Measurements from ENCODE around the gene ELAC1.
A peak's percentile ranks its signal among the peaks of the same experiment; 100 is the strongest.

ELAC1 gene

DNA sequence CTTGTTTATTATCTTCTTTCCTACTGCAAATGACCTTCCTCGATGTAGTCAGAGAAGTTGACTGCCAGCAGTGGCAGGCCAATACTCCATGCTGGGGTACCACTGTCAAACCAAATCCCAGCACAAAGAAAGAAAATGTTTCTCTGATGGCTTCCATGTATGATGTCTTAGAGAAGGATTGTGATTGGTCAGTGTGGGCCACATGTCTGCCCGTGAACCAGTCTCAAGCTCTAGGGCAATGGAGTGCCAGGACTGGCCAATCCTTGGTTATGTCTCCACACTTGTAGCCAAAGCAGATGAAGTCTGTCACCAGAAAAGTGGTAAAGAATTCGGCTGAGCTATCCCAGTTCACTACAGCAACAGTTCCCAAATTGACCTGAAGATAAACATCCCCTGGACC is 44.6 kb downstream of the ELAC1 start:
- H3K36me3 ChIP-seq (replicated peaks) = no peaks in the 10 kb centered on the region
- no peak overlapping the region for H3K4me3 ChIP-seq
- no peaks in the 10 kb centered on the region for H3K9me3 ChIP-seq
- peaks cover 9% of the 10 kb centered on the region for H3K4me1 ChIP-seq
- no peaks in the 10 kb centered on the region for H3K27me3 ChIP-seq (ENCODE audit: low read depth)
- in situ Hi-C loops (cut with MboI; ENCODE audit: low sequenced_read_pairs) = no loop called here
- DNase-seq (ENCODE audit: low spot score in 2 of 2) = no peak

- Histone ChIP-seq H3K4me3 (no peak overlapping the region), H3K36me3 (replicated peaks) (no peaks in the 10 kb centered on the region), H3K9me3 (no peaks in the 10 kb centered on the region), H3K27me3 (ENCODE audit: low read depth) (no peaks in the 10 kb centered on the region), H3K4me1 (peaks cover 10% of the 10 kb centered on the region)
- DNase-seq (ENCODE audit: low spot score in 2 of 2) = no peak
- in situ Hi-C loops (cut with MboI; ENCODE audit: low sequenced_read_pairs) = no loop called here
Observed at GRCh38 chr18:51013259-51013658, 45.4 kb downstream of the ELAC1 start.

DNA sequence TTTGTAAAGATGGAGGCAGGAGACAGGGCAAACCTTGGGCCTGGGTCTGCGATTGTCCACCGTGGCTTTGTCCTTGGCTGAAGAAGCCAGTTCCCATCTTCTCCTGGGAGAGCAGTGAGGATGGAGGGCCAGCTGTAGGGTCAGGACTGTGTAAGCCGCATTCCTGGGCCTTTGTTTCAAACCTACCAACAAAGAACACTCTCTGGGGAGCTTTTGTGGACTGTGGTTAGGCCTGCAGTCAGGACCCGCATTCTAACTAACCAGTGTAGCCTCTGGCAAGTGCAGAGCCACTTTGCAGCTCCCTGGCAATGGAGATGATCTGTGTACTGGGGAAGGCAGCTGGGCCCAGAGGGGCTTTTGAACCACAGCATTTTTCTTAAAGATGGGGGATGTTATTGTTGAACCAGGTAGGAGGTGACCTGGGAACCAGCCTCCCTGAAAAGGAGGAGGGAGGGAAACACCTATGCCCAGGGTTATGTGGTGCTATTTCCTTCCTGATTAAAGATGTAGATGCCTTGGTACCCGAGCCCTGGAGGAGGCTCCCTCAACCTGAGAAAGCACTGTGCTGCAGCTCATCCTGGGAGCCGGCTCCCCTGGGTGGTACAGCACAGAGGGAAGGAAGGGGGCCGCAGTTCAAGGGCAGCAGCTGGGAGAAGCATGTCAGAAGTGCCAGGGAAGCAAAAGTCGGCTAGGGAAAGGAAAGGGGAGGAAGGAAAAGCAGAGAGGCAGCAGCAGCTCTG is 49.5 kb downstream of the ELAC1 start:
- in situ Hi-C loops (cut with MboI; ENCODE audit: low sequenced_read_pairs) = no loop called here
- H3K36me3 ChIP-seq (replicated peaks) = no peaks in the 10 kb centered on the region
- H3K4me3 ChIP-seq = no peak overlapping the region
- peak; percentile 36 to 66 for DNase-seq (ENCODE audit: low spot score in 2 of 2)
- no peaks in the 10 kb centered on the region for H3K27me3 ChIP-seq (ENCODE audit: low read depth)
- H3K4me1 ChIP-seq = peaks cover 6% of the 10 kb centered on the region; the same call in 1 of the 2 replicates
- H3K9me3 ChIP-seq = no peaks in the 10 kb centered on the region

GRCh38 chr18:51020536-51020935 is 52.7 kb downstream of the ELAC1 start:
- Histone ChIP-seq H3K36me3 (replicated peaks) (no peaks in the 10 kb centered on the region), H3K4me3 (no peak overlapping the region), H3K4me1 (peaks cover 6% of the 10 kb centered on the region; the same call in 1 of the 2 replicates), H3K27me3 (ENCODE audit: low read depth) (no peaks in the 10 kb centered on the region), H3K9me3 (no peaks in the 10 kb centered on the region)
- DNase-seq (ENCODE audit: low spot score in 2 of 2) = no peak
- in situ Hi-C loops (cut with MboI; ENCODE audit: low sequenced_read_pairs) = no loop called here

GRCh38 chr18:51021226-51021965 is 53.6 kb downstream of the ELAC1 start:
- Histone ChIP-seq H3K4me3 (no peak overlapping the region), H3K27me3 (ENCODE audit: low read depth) (no peaks in the 10 kb centered on the region), H3K36me3 (replicated peaks) (no peaks in the 10 kb centered on the region), H3K9me3 (no peaks in the 10 kb centered on the region), H3K4me1 (peaks cover 6% of the 10 kb centered on the region; the same call in 1 of the 2 replicates)
- DNase-seq (ENCODE audit: low spot score in 2 of 2) = no peak
- in situ Hi-C loops (cut with MboI; ENCODE audit: low sequenced_read_pairs) = no loop called here

GRCh38 chr18:51025512-51025911 is 57.7 kb downstream of the ELAC1 start:
- H3K4me3 ChIP-seq = no peak overlapping the region
- H3K9me3 ChIP-seq = no peaks in the 10 kb centered on the region
- no peak for DNase-seq (ENCODE audit: low spot score in 2 of 2)
- no peaks in the 10 kb centered on the region for H3K36me3 ChIP-seq (replicated peaks)
- H3K4me1 ChIP-seq = peaks cover 13% of the 10 kb centered on the region
- H3K27me3 ChIP-seq (ENCODE audit: low read depth) = no peaks in the 10 kb centered on the region
- in situ Hi-C loops (cut with MboI; ENCODE audit: low sequenced_read_pairs) = no loop called here

GRCh38 chr18:51028201-51028805 is 60.5 kb downstream of the ELAC1 start:
- DNase-seq (ENCODE audit: low spot score in 2 of 2) = peak in 1 of 2 experiments; percentile 29
- H3K4me3 ChIP-seq = no peak overlapping the region
- peaks cover 25% of the 10 kb centered on the region for H3K4me1 ChIP-seq
- in situ Hi-C loops (cut with MboI; ENCODE audit: low sequenced_read_pairs) = no loop called here
- no peaks in the 10 kb centered on the region for H3K9me3 ChIP-seq
- no peaks in the 10 kb centered on the region for H3K36me3 ChIP-seq (replicated peaks)
- no peaks in the 10 kb centered on the region for H3K27me3 ChIP-seq (ENCODE audit: low read depth)

- H3K9me3 ChIP-seq = no peaks in the 10 kb centered on the region
- H3K4me3 ChIP-seq = peak overlapping the region; percentile 69
- H3K27me3 ChIP-seq (ENCODE audit: low read depth) = no peaks in the 10 kb centered on the region
- DNase-seq (ENCODE audit: low spot score in 2 of 2) = no peak
- peaks cover 25% of the 10 kb centered on the region for H3K4me1 ChIP-seq
- in situ Hi-C loops (cut with MboI; ENCODE audit: low sequenced_read_pairs) = no loop called here
- H3K36me3 ChIP-seq (replicated peaks) = no peaks in the 10 kb centered on the region; the same call in 1 of the 2 replicates
Observed at GRCh38 chr18:51029378-51029693, 61.5 kb downstream of the ELAC1 start.

DNA sequence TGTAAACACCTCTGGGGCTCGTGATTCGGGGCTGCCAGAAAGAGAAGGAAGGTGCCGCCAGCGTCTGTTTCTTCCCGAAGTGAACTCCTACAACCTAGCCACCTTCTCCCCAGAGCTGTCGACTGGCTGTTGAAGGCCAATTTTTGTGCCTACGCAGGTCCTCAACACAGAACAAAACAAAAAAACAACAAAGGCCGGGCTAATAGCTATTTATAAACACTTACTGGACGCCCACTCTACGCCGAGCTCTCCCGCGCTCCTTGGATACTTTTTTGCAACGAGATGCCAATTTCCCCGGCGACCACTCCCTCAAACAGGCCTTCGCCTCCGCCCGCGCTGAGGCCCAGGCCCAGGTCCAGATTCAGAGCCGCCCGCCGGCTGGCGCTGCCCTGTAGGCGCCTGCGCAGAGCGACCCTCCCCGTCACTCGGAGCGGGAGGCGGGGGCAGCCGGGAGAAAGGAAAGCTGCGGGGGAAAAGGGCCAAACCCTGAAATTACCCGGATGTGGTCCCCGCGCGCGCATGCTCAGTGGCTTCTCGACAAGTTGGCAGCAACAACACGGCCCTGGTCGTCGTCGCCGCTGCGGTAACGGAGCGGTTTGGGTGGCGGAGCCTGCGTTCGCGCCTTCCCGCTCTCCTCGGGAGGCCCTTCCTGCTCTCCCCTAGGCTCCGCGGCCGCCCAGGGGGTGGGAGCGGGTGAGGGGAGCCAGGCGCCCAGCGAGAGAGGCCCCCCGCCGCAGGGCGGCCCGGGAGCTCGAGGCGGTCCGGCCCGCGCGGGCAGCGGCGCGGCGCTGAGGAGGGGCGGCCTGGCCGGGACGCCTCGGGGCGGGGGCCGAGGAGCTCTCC is 62.1 kb downstream of the ELAC1 start, which contains the start of gene SMAD4:
SMAD4 (plus strand) TSS at position 520 of the 843 bp plus-strand sequence. CDS start 16,834 bp downstream, outside the sequence.
- H3K4me3 ChIP-seq = peak within 1 kb of the TSS; percentile 69
- in situ Hi-C loops (cut with MboI; ENCODE audit: low sequenced_read_pairs) = no loop called here
- DNase-seq (ENCODE audit: low spot score in 2 of 2) = peak; percentile 89 to 99
- H3K9me3 ChIP-seq = no peaks in the 10 kb centered on the region
- peaks cover 25% of the 10 kb centered on the region for H3K4me1 ChIP-seq
- H3K36me3 ChIP-seq (replicated peaks) = no peaks in the 10 kb centered on the region; the same call in 1 of the 2 replicates
- no peaks in the 10 kb centered on the region for H3K27me3 ChIP-seq (ENCODE audit: low read depth)

- no peaks in the 10 kb centered on the region for H3K27me3 ChIP-seq (ENCODE audit: low read depth)
- H3K36me3 ChIP-seq (replicated peaks) = no peaks in the 10 kb centered on the region; the same call in 1 of the 2 replicates
- DNase-seq (ENCODE audit: low spot score in 2 of 2) = peak; percentile 39 to 76
- peak overlapping the region; percentile 69 for H3K4me3 ChIP-seq
- peaks cover 25% of the 10 kb centered on the region for H3K4me1 ChIP-seq
- H3K9me3 ChIP-seq = no peaks in the 10 kb centered on the region
- in situ Hi-C loops (cut with MboI; ENCODE audit: low sequenced_read_pairs) = no loop called here
Observed at GRCh38 chr18:51030537-51031258, 62.9 kb downstream of the ELAC1 start.

- DNase-seq (ENCODE audit: low spot score in 2 of 2) = no peak
- Histone ChIP-seq H3K4me1 (peaks cover 36% of the 10 kb centered on the region), H3K4me3 (peak overlapping the region; percentile 69), H3K27me3 (ENCODE audit: low read depth) (no peaks in the 10 kb centered on the region), H3K9me3 (no peaks in the 10 kb centered on the region), H3K36me3 (replicated peaks) (no peaks in the 10 kb centered on the region; the same call in 1 of the 2 replicates)
- in situ Hi-C loops (cut with MboI; ENCODE audit: low sequenced_read_pairs) = no loop called here
Observed at GRCh38 chr18:51032193-51032592, 64.4 kb downstream of the ELAC1 start.

DNA sequence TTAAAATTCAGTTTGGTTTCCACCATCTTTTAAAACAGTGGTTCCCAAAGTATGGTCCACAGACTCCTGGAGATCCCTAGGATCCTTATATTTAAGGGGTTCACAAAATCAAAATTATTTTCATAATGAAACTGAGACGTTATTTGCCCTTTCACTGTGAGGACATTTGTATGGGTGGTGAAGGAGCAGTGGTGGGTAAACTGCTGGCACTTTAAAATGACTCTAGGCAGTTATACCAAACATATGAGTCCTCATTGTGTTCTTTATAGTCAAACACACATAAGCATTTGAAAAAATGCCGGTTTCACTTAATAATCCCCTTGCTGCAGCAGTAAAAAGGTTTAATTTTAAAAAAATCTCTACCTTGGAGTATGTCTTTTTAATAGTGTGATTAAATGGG is 69.4 kb downstream of the ELAC1 start:
- in situ Hi-C loops (cut with MboI; ENCODE audit: low sequenced_read_pairs) = no loop called here
- peaks cover 26% of the 10 kb centered on the region for H3K4me1 ChIP-seq

More for the DNA sequence above, 69.4 kb downstream of the ELAC1 start:
- no peaks in the 10 kb centered on the region for H3K27me3 ChIP-seq (ENCODE audit: low read depth)
- H3K9me3 ChIP-seq = no peaks in the 10 kb centered on the region
- no peak overlapping the region for H3K4me3 ChIP-seq
- DNase-seq (ENCODE audit: low spot score in 2 of 2) = no peak
- no peaks in the 10 kb centered on the region; the same call in 1 of the 2 replicates for H3K36me3 ChIP-seq (replicated peaks)
